ENCODE results near the gene LAYN. TPM values are rescaled to one million over a fixed set of nuclear protein-coding genes. Genes with fewer than 3 reads are reported as not detected.

LAYN gene
- total and polyA plus RNA-seq, 3 donors from 2014 or later: 7.0 to 9.5 (median 8.7) TPM

- no peak overlapping the region for H3K4me3 ChIP-seq
- no peak overlapping the region for H3K27ac ChIP-seq
- no peaks in the 10 kb centered on the region for H3K36me3 ChIP-seq (ENCODE audit: low read depth, missing control alignments)
- H3K9me3 ChIP-seq: no peaks in the 10 kb centered on the region
- TF ChIP-seq POLR2A (IDR thresholded peaks at IDR 0.05) (no peak), CTCF (IDR thresholded peaks at IDR 0.05) (no peak)
- intact Hi-C loops (cut with DNase I; ENCODE audit: low total_unique reads): no loop called here
- WGBS, 2 donors: 74 to 85% methylated on average over 6 of the region's 6 CpGs
- H3K4me1 ChIP-seq: no peaks in the 10 kb centered on the region
- H3K27me3 ChIP-seq: no peaks in the 10 kb centered on the region
- no peak for DNase-seq
These were observed 31.4 kb downstream of the LAYN start for GRCh38 chr11:111571829-111572501.

GRCh38 chr11:111572581-111572980 lies 32.1 kb downstream of the LAYN start:
- Histone ChIP-seq H3K4me1 (no peaks in the 10 kb centered on the region), H3K9me3 (no peaks in the 10 kb centered on the region), H3K36me3 (ENCODE audit: low read depth, missing control alignments) (no peaks in the 10 kb centered on the region), H3K4me3 (no peak overlapping the region), H3K27ac (no peak overlapping the region), H3K27me3 (no peaks in the 10 kb centered on the region)
- no peak for DNase-seq
- TF ChIP-seq CTCF (IDR thresholded peaks at IDR 0.05) (no peak), POLR2A (IDR thresholded peaks at IDR 0.05) (no peak)
- intact Hi-C loops (cut with DNase I; ENCODE audit: low total_unique reads): no loop called here
- WGBS, 2 donors: 93 to 96% methylated on average over 3 of the region's 3 CpGs

- Histone ChIP-seq H3K27ac (peak overlapping the region; percentile 1 to 47), H3K9me3 (no peaks in the 10 kb centered on the region), H3K27me3 (no peaks in the 10 kb centered on the region), H3K36me3 (ENCODE audit: low read depth, missing control alignments) (no peaks in the 10 kb centered on the region), H3K4me1 (no peaks in the 10 kb centered on the region), H3K4me3 (no peak overlapping the region)
- TF ChIP-seq POLR2A (IDR thresholded peaks at IDR 0.05): no peak
- TF ChIP-seq CTCF (IDR thresholded peaks at IDR 0.05): no peak
- intact Hi-C loops (cut with DNase I; ENCODE audit: low total_unique reads): no loop called here
- 44 to 45% methylated on average over 4 of the region's 4 CpGs for WGBS, 2 donors
- DNase-seq: no peak
These were observed 33.3 kb downstream of the LAYN start for GRCh38 chr11:111573821-111574249.

DNA sequence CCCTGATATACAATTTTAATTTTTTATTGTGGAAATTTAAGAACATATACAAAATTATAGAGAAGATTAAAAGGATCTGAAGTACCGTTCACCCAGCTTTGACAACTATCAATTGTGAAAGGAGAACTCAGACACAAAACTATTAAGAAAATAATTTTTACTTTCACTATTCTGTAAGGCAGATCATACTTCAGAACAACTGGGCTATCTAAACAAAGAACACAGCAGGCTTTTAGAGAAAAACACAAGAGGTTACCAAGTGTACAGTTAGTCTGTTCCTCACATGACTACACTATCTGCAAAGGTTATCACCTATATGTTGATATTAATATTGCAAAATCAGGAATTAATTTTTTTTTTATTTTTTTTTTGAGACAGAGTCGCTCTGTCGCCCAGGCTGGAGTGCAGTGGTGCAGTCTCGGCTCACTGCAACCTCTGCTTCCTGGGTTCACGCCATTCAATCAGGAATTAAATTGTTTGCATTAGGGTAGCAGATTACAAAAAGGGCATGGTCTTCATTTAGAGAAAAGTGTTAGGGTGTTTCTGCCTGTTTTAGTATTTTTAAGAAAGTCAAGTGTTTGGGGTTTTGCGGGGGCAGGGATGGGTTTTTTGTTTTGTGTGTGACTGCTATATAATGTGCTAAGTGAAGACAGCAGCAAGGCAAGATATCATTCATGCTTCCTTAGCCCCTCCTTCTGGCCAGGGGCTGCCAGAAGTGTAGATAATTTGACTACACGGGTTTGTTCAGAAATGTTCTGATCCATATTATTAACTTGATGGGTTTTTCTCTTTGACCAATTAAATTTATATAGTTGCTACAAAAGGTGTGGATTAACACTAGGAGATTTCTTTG lies 34.1 kb downstream of the LAYN start:
- no peak for DNase-seq

More for the DNA sequence above, 34.1 kb downstream of the LAYN start:
- intact Hi-C loops (cut with DNase I; ENCODE audit: low total_unique reads): no loop called here
- no peak overlapping the region for H3K4me3 ChIP-seq
- TF ChIP-seq POLR2A (IDR thresholded peaks at IDR 0.05) (no peak), CTCF (IDR thresholded peaks at IDR 0.05) (no peak)
- no peaks in the 10 kb centered on the region for H3K27me3 ChIP-seq
- no peaks in the 10 kb centered on the region for H3K36me3 ChIP-seq (ENCODE audit: low read depth, missing control alignments)
- H3K9me3 ChIP-seq: no peaks in the 10 kb centered on the region
- WGBS, 2 donors: 47 to 53% methylated on average over 7 of the region's 7 CpGs
- peak overlapping the region; percentile 1 to 47 for H3K27ac ChIP-seq
- no peaks in the 10 kb centered on the region for H3K4me1 ChIP-seq
